OCI-LY7 (cell line): ENCODE measurements around the gene WNT4.

Experiments used
- CTCF ChIP-seq: fragments of 200-600 bp; sonication (generic); conservative IDR thresholded peaks from 2 replicates; pipeline ENCODE4 v1.5.1; 2014; ENCODE audit warnings: mild to moderate bottlenecking, antibody characterized with exemption, low read length, moderate library complexity, mixed read lengths
- EZH2phosphoT487 ChIP-seq: fragments of 200-600 bp; sonication (generic); IDR thresholded peaks from 2 replicates; pipeline ENCODE4 v1.6.1; 2018; ENCODE audit warnings: low read depth, borderline replicate concordance, mild to moderate bottlenecking, mixed run types, antibody characterized with exemption, low read length, moderate library complexity, mixed read lengths

- no peak for TF ChIP-seq CTCF
- TF ChIP-seq EZH2phosphoT487, result no peak
These were observed 42.2 kb upstream of the WNT4 start for GRCh38 chr1:22184892-22185612.
